ENCODE measurements around the gene SPINK2. TPM values are rescaled to one million over a fixed set of nuclear protein-coding genes. Genes with fewer than 3 reads are reported as not detected.

The SPINK2 gene
- total and polyA plus RNA-seq, 10 of the 15 experiments (the other 5 are each of a cell fraction or from before 2014, with no cell fraction given): 0.13 to 1.0 (median 0.61) TPM; not detected in 1

DNA sequence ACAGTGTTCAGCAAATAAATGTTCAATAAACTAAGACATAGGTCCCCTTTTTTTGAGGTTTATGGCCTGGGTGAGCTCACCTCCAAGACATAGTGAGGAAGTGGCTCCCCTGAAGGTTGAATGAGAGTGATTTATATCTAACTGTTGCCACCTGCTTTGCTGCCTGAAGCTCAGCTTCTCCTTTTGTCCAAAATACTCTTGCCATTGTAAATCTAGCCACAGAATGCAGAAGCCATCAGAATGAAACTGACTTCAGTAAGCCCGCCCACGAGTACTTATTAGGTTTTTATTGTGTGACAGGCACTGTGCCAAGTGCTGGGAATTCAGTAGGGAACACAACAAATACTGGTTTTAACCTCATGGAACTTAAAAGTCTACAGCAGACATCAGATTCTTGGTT is 18.0 kb downstream of the SPINK2 start (continued):
- TF ChIP-seq, protein P1, sequence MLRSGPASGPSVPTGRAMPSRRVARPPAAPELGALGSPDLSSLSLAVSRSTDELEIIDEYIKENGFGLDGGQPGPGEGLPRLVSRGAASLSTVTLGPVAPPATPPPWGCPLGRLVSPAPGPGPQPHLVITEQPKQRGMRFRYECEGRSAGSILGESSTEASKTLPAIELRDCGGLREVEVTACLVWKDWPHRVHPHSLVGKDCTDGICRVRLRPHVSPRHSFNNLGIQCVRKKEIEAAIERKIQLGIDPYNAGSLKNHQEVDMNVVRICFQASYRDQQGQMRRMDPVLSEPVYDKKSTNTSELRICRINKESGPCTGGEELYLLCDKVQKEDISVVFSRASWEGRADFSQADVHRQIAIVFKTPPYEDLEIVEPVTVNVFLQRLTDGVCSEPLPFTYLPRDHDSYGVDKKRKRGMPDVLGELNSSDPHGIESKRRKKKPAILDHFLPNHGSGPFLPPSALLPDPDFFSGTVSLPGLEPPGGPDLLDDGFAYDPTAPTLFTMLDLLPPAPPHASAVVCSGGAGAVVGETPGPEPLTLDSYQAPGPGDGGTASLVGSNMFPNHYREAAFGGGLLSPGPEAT (IDR thresholded peaks at IDR 0.05; ENCODE audit: low read depth): no peak
- TF ChIP-seq TAF1 (IDR thresholded peaks at IDR 0.05; ENCODE audit: borderline replicate concordance, low read depth, low read length) (no peak), MXI1 (IDR thresholded peaks at IDR 0.05; ENCODE audit: low read depth, low read length) (no peak), STAT3 (IDR thresholded peaks at IDR 0.05; ENCODE audit: low read depth, low read length) (no peak), CHD4 (IDR thresholded peaks at IDR 0.05) (no peak), TCF3 (IDR thresholded peaks at IDR 0.05; ENCODE audit: borderline replicate concordance, insufficient read depth, low read depth, low read length) (no peak), NBN (IDR thresholded peaks at IDR 0.05) (no peak), LARP7 (IDR thresholded peaks at IDR 0.05) (no peak), NRF1 (conservative IDR thresholded peaks at IDR 0.05; ENCODE audit: low read depth, low read length) (no peak), IKZF2 (IDR thresholded peaks at IDR 0.05) (peak; percentile 58 to 60), SMAD1 (IDR thresholded peaks at IDR 0.05; ENCODE audit: low read depth, partially characterized antibody) (no peak), KDM1A (IDR thresholded peaks at IDR 0.05; ENCODE audit: borderline replicate concordance) (no peak), PML (IDR thresholded peaks at IDR 0.05; ENCODE audit: low read length) (no peak), HDGF (IDR thresholded peaks at IDR 0.05) (no peak), RBBP5 (conservative IDR thresholded peaks at IDR 0.05) (no peak)
- TF ChIP-seq, protein P2, sequence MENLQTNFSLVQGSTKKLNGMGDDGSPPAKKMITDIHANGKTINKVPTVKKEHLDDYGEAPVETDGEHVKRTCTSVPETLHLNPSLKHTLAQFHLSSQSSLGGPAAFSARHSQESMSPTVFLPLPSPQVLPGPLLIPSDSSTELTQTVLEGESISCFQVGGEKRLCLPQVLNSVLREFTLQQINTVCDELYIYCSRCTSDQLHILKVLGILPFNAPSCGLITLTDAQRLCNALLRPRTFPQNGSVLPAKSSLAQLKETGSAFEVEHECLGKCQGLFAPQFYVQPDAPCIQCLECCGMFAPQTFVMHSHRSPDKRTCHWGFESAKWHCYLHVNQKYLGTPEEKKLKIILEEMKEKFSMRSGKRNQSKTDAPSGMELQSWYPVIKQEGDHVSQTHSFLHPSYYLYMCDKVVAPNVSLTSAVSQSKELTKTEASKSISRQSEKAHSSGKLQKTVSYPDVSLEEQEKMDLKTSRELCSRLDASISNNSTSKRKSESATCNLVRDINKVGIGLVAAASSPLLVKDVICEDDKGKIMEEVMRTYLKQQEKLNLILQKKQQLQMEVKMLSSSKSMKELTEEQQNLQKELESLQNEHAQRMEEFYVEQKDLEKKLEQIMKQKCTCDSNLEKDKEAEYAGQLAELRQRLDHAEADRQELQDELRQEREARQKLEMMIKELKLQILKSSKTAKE (IDR thresholded peaks at IDR 0.05; ENCODE audit: low read depth, poor library complexity, severe bottlenecking): no peak
- TF ChIP-seq, protein P3, sequence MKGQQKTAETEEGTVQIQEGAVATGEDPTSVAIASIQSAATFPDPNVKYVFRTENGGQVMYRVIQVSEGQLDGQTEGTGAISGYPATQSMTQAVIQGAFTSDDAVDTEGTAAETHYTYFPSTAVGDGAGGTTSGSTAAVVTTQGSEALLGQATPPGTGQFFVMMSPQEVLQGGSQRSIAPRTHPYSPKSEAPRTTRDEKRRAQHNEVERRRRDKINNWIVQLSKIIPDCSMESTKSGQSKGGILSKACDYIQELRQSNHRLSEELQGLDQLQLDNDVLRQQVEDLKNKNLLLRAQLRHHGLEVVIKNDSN (IDR thresholded peaks at IDR 0.05; ENCODE audit: borderline replicate concordance, extremely low read length, insufficient read depth, low read depth, low read length): no peak
- TF ChIP-seq, protein P4, sequence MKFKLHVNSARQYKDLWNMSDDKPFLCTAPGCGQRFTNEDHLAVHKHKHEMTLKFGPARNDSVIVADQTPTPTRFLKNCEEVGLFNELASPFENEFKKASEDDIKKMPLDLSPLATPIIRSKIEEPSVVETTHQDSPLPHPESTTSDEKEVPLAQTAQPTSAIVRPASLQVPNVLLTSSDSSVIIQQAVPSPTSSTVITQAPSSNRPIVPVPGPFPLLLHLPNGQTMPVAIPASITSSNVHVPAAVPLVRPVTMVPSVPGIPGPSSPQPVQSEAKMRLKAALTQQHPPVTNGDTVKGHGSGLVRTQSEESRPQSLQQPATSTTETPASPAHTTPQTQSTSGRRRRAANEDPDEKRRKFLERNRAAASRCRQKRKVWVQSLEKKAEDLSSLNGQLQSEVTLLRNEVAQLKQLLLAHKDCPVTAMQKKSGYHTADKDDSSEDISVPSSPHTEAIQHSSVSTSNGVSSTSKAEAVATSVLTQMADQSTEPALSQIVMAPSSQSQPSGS (IDR thresholded peaks at IDR 0.05; ENCODE audit: low read length): no peak
- TF ChIP-seq, protein P5, sequence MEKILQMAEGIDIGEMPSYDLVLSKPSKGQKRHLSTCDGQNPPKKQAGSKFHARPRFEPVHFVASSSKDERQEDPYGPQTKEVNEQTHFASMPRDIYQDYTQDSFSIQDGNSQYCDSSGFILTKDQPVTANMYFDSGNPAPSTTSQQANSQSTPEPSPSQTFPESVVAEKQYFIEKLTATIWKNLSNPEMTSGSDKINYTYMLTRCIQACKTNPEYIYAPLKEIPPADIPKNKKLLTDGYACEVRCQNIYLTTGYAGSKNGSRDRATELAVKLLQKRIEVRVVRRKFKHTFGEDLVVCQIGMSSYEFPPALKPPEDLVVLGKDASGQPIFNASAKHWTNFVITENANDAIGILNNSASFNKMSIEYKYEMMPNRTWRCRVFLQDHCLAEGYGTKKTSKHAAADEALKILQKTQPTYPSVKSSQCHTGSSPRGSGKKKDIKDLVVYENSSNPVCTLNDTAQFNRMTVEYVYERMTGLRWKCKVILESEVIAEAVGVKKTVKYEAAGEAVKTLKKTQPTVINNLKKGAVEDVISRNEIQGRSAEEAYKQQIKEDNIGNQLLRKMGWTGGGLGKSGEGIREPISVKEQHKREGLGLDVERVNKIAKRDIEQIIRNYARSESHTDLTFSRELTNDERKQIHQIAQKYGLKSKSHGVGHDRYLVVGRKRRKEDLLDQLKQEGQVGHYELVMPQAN (conservative IDR thresholded peaks at IDR 0.05): no peak
- TF ChIP-seq, protein P6, sequence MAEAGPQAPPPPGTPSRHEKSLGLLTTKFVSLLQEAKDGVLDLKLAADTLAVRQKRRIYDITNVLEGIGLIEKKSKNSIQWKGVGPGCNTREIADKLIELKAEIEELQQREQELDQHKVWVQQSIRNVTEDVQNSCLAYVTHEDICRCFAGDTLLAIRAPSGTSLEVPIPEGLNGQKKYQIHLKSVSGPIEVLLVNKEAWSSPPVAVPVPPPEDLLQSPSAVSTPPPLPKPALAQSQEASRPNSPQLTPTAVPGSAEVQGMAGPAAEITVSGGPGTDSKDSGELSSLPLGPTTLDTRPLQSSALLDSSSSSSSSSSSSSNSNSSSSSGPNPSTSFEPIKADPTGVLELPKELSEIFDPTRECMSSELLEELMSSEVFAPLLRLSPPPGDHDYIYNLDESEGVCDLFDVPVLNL (IDR thresholded peaks at IDR 0.05; ENCODE audit: low read depth, low read length): no peak
- TF ChIP-seq, protein P7, sequence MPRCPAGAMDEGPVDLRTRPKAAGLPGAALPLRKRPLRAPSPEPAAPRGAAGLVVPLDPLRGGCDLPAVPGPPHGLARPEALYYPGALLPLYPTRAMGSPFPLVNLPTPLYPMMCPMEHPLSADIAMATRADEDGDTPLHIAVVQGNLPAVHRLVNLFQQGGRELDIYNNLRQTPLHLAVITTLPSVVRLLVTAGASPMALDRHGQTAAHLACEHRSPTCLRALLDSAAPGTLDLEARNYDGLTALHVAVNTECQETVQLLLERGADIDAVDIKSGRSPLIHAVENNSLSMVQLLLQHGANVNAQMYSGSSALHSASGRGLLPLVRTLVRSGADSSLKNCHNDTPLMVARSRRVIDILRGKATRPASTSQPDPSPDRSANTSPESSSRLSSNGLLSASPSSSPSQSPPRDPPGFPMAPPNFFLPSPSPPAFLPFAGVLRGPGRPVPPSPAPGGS (IDR thresholded peaks at IDR 0.05; ENCODE audit: borderline replicate concordance, insufficient read depth, low read depth, low read length, poor library complexity, severe bottlenecking): no peak

All from GM12878 (cell line).